Heart left ventricle (tissue), 16 donors: Measurements from ENCODE around the gene SSR4. TPM values are rescaled to one million over a fixed set of nuclear protein-coding genes. Genes with fewer than 3 reads are reported as not detected.

Source experiments
- ATAC-seq, 4 donors: fragments of 200-7000 bp; cut with Tn5 transposase; one replicate each; pipeline ENCODE4 v1.9.1; 2020 to 2022; ENCODE audit warnings: moderate library complexity in 4 of 4, mild to moderate bottlenecking in 3 of 4, moderate number of reproducible peaks in 1 of 4
- DNase-seq, 5 donors: peaks; one replicate each; pipeline ENCODE4 v3.0.0-alpha.2; 2020
- H3K27ac ChIP-seq, 12 donors: fragments of 200-600 bp; sonication (generic) in 4 of 12; one replicate each; pipeline versions ENCODE4 v1.5.0 to v1.8.0; 2016 to 2022; ENCODE audit warnings: mild to moderate bottlenecking in 2 of 12
- H3K27me3 ChIP-seq, 9 donors: fragments of 200-600 bp; sonication (generic) in 2 of 9; one replicate each; pipeline versions ENCODE4 v1.5.1 to v1.8.0; 2016 to 2022; ENCODE audit warnings: mild to moderate bottlenecking in 3 of 9
- H3K36me3 ChIP-seq, 9 donors: fragments of 200-600 bp; sonication (generic) in 2 of 9; one replicate each; pipeline versions ENCODE4 v1.5.0 to v1.8.0; 2018 to 2022; ENCODE audit warnings: mild to moderate bottlenecking in 2 of 9
- H3K4me1 ChIP-seq, 12 donors: fragments of 200-600 bp; sonication (generic) in 4 of 12; one replicate each; pipeline versions ENCODE4 v1.5.0 to v1.8.0; 2016 to 2022; ENCODE audit warnings: mild to moderate bottlenecking in 3 of 12
- H3K4me3 ChIP-seq, 12 donors: fragments of 200-600 bp; sonication (generic) in 4 of 12; one replicate each; pipeline versions ENCODE4 v1.5.0 to v1.8.0; 2017 to 2022; ENCODE audit warnings: mild to moderate bottlenecking in 9 of 12, moderate library complexity in 4 of 12
- H3K9me3 ChIP-seq, 12 donors: fragments of 200-600 bp; sonication (generic) in 4 of 12; one replicate each; pipeline versions ENCODE4 v1.5.0 to v1.8.0; 2016 to 2022; ENCODE audit warnings: mild to moderate bottlenecking in 1 of 12
- CTCF ChIP-seq, 12 donors: fragments of 200-600 bp; sonication (generic) in 4 of 12; IDR thresholded peaks; one replicate each; pipeline versions ENCODE4 v1.5.0 to v1.8.0; 2018 to 2022; ENCODE audit warnings: antibody characterized with exemption in 12 of 12, mild to moderate bottlenecking in 5 of 12
- POLR2A ChIP-seq, 2 donors: fragments of 450-650 bp; IDR thresholded peaks; one replicate each; pipeline ENCODE4 v1.6.1; 2017; ENCODE audit warnings: antibody characterized with exemption in 2 of 2, mild to moderate bottlenecking in 2 of 2, moderate library complexity in 2 of 2
- WGBS, 4 donors: extraction: QIAGEN DNeasy Blood & Tissue Kit in 2 of 4; methylation state at CpG; one replicate each; pipeline versions ENCODE4 v1.1.5 to v1.1.7; 2013 to 2018; 5-methylcytosine and 5-hydroxymethylcytosine counted together
- intact Hi-C, 10 donors: fragments of 100-400 bp; cut with DNase I; formaldehyde crosslinking; loops; one replicate each; pipeline versions ENCODE4 v1.11.1 to v1.14.2; 2022
- polyA plus RNA-seq, 2 donors: library from polyadenylated mRNA; stranded (reverse); fragments of 200-250 nt; gene quantifications; one replicate each; pipeline ENCODE4 v1.2.3, GENCODE V29; 2013
- total RNA-seq, 9 donors: library from RNA; depleted of rRNA in 2 of 9; stranded (reverse); fragments of >200 nt in 2 of 9; fragmentation: NEBNext Ultra II Directional in 3 of 9; extraction: Animal tissue kit (Norgen Biotek cat#: 25700) in 3 of 9; gene quantifications; one replicate each; pipeline versions ENCODE4 v1.1.0 to v1.2.4, GENCODE V29; 2016 to 2023
- donor health status: ischemic (EF 13 %, LVEDD 7.1; RV severe dilation, severe dysfunction).
- donor health status: healthy with polysubstance abuse.
- donor health status: DM: no; HTN: yes; CAD: no.
- donor health status: DM: no; HTN: no; CAD: no.
- donor health status: ischemic (EF 25% LVEDD 6.9; RV normal size, moderate dysfunction).
- donor health status: ischemic (EF 25% LVEDD 5.7; RV mildly dilated, moderate dysfunction).
- donor health status: healthy.
- donor health status: DM: yes; HTN: yes; CAD: no.
- donor health status: ischemic (EF 35%, LVEDD 5.7; RV mildly dilated, moderate dysfunction).
- donor health status: nonischemic (EF 11% LVEDD 7.7; RV severe dilation, severe dysfunction).
- donor health status: DM: yes; HTN: yes; CAD: no.
- donor health status: PGD.
- donor health status: ischemic (EF 29% LVEDD 5.4; RV normal size, mild dysfunction).
- donor health status: nonischemic (EF 23%, LVEDD 6.1; RV moderate dilation, normal function).

SSR4 gene
- total and polyA plus RNA-seq, 11 donors = 119 to 307 (median 160) TPM

DNA sequence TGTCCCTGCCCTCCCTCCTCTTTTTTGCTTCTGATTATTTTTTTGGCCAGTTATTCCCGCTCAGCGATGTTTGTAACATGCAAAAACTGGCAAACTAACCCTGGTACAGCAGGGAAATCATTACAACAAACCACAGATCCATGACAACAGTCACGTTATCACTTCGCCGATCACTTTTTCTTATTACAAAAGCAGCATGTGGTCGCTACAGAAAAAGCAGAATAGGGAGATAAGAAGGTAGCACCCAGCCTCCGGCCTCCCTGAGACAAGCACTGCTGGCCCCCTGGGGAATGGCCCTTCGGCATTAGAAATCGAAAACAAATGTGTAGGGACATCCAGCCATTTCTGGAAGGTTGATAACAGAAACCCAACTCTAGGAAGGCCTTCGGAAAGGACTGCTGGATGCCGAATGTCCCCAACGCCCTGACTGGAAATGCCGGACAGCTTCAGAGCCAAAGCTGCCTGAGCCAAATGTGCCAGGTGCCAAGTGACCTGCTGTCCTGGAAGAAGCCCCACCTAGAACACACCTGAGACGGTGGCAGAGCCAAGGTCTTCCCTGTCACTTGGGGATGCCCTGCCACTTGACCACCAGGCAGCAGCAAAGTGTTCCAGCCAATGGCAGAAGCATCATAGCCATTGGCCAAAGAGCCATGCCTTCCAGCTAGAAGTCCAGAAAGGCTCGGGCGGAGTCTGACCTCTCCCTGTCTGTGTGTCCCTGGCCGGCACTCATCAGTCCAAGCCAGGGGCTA, 3.2 kb upstream of the SSR4 start:
- no peak overlapping the region for H3K4me3 ChIP-seq
- peaks cover 0 to 35% (median 19%) of the 10 kb centered on the region in 12 donors for H3K4me1 ChIP-seq
- ATAC-seq = no peak
- TF ChIP-seq POLR2A (IDR thresholded peaks at IDR 0.05) = no peak
- H3K9me3 ChIP-seq = peaks cover 0 to 26% (median 0%) of the 10 kb centered on the region in 12 donors
- intact Hi-C loops = loop anchor here in 3 of 10 donors (5.0 to 10.0 kb wide), 2 partner anchors 134 to 136 kb away; partner anchors contain the start of gene ARHGAP4 (in 3 of the 3)
- H3K36me3 ChIP-seq = peaks cover 0 to 37% (median 24%) of the 10 kb centered on the region in 9 donors
- 74 to 81% (median 77%) methylated on average over 17 of the region's 17 CpGs for WGBS, 4 donors
- DNase-seq = no peak
- peaks cover 0 to 4% (median 0%) of the 10 kb centered on the region in 9 donors for H3K27me3 ChIP-seq
- no peak overlapping the region for H3K27ac ChIP-seq

GRCh38 chrX:153792368-153792767, 2.1 kb upstream of the SSR4 start:
- WGBS, 4 donors = 73 to 90% (median 81%) methylated on average over 4 to 6 of the region's 6 CpGs
- intact Hi-C loops = loop anchor here in 3 of 10 donors (5.0 to 10.0 kb wide), 2 partner anchors 132 to 135 kb away; partner anchors contain the start of gene ARHGAP4 (in 3 of the 3)
- Histone ChIP-seq H3K27me3 (peaks cover 0 to 4% (median 0%) of the 10 kb centered on the region in 9 donors), H3K36me3 (peaks cover 0 to 34% (median 23%) of the 10 kb centered on the region in 9 donors), H3K4me1 (peaks cover 0 to 37% (median 20%) of the 10 kb centered on the region in 12 donors), H3K27ac (no peak overlapping the region), H3K4me3 (peak overlapping the region in 3 of 12 donors; percentile 69 to 91 (median 74)), H3K9me3 (peaks cover 0 to 29% (median 0%) of the 10 kb centered on the region in 12 donors)
- ATAC-seq = no peak
- no peak for DNase-seq
- no peak for TF ChIP-seq POLR2A (IDR thresholded peaks at IDR 0.05)
- TF ChIP-seq CTCF (IDR thresholded peaks at IDR 0.05) = no peak

DNA sequence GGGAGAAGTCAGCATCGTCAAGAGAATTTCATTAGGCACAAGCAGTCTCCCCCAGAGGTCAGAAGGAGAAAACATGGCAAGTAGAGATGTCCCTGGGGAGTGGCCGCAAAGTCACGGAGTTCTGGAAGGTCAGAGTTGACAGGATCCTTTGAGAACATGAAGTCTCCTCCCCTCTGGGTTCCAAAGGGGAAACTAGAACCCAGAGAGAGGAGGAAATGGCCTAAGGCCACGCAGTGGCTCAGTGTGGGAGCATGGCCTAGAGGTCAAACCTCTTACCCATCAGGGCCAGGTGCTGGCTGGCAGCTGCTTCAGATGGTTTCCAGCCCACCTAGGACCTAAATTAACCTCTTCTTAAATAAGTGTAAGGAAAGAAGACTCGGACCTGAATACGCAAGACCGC, 1.2 kb upstream of the SSR4 start:
- Histone ChIP-seq H3K4me1 (peaks cover 0 to 37% (median 20%) of the 10 kb centered on the region in 12 donors), H3K27ac (peak overlapping the region; percentile 86 to 99 (median 96)), H3K36me3 (peaks cover 0 to 32% (median 21%) of the 10 kb centered on the region in 9 donors), H3K9me3 (peaks cover 0 to 36% (median 0%) of the 10 kb centered on the region in 12 donors), H3K4me3 (peak overlapping the region; percentile 46 to 91 (median 74)), H3K27me3 (peaks cover 0 to 4% (median 0%) of the 10 kb centered on the region in 9 donors)
- ATAC-seq (peak in 1 of 4 donors; percentile 6), DNase-seq (no peak)
- intact Hi-C loops = loop anchor here in 3 of 10 donors (5.0 to 10.0 kb wide), 2 partner anchors 132 to 134 kb away; partner anchors contain the start of gene ARHGAP4 (in 3 of the 3)
- TF ChIP-seq CTCF (IDR thresholded peaks at IDR 0.05) (no peak), POLR2A (IDR thresholded peaks at IDR 0.05) (no peak)
- 4 to 46% (median 26%) methylated on average over 7 of the region's 7 CpGs for WGBS, 4 donors

DNA sequence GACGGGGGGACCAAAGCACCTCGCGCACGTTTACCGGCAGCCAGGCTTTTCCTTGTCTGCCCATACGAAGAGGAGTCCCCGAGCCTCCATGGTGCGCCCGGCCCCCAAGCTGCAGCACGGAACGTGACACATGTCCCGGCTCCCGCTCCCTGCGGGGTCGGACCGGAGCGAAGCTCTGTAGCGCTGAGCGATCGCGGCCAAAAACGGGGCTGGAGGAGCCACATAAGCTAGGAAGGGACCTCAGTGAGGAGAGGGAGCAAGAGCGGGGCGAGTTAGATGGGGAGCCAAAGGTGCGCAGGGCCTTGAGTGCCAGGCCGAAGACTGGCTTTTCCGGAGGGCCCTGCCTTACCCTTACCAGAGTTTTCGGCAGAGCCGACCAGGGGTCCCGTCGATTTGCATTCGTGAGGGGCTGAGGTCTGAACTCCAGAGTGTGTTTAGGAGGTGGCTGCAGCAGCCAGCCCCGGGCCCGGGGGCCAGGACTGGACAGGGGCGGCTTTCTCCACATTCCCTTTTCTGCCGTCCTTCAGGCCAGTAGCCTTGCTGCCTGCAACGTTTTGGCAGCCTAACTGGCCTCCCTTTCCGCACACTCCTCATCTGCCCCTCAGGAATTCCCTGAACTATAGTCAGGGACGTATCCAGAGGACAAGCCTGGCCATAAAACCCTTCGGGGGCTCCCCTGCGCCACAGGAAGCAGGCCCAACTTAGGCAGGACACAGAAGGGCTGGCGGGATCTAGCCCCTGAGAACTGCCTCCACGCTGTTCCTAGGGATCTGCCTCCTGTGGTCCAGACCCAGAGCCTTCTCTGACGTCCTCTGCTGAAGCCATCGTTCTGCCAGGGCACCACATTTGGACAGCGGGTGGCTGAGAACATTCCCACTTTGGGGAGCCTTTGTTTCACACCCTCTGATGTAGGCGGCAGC, 689 bp downstream of the SSR4 start:
- WGBS, 4 donors = 5 to 45% (median 22%) methylated on average over 34 to 47 of the region's 47 CpGs
- Histone ChIP-seq H3K9me3 (peaks cover 0 to 36% (median 0%) of the 10 kb centered on the region in 12 donors), H3K36me3 (peaks cover 0 to 25% (median 10%) of the 10 kb centered on the region in 9 donors), H3K4me1 (peaks cover 0 to 37% (median 20%) of the 10 kb centered on the region in 12 donors), H3K4me3 (peak overlapping the region; percentile 46 to 91 (median 74)), H3K27ac (peak overlapping the region in 11 of 12 donors; percentile 85 to 98 (median 96)), H3K27me3 (peaks cover 0 to 4% (median 0%) of the 10 kb centered on the region in 9 donors)
- ATAC-seq = peak in 2 of 4 donors; percentile 1
- intact Hi-C loops = loop anchor here in 3 of 10 donors (5.0 to 10.0 kb wide), 2 partner anchors 130 to 132 kb away; partner anchors contain the start of gene ARHGAP4 (in 3 of the 3)
- DNase-seq = no peak
- TF ChIP-seq POLR2A (IDR thresholded peaks at IDR 0.05) (no peak), CTCF (IDR thresholded peaks at IDR 0.05) (no peak)
